ENCODE results near the gene PLEKHG7.
"Not testable (repeated sequence)": the region's sequence is repeated elsewhere in the genome, so short reads cannot be mapped to it uniquely, and the experiment has no call there.

PLEKHG7 gene

DNA sequence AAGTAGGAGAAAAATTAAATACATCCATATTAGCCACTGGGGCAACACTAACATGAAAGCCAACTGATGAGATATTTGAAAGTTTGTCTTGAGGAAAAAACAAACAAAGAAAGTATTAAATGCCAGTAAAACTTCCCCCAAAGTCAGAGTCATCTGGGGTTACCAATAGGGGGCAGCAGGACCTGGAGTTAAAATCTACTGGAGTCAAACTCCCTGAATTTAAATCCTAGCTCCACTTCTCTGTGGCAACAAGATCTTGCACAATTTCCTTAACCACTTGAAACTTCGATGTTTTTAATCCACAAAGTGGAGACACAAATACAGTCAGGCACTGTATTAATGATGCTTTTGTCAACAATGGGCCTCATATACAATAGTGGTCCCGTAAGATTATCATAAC is 14.4 kb downstream of the PLEKHG7 start:
- no peak for DNase-seq

DNA sequence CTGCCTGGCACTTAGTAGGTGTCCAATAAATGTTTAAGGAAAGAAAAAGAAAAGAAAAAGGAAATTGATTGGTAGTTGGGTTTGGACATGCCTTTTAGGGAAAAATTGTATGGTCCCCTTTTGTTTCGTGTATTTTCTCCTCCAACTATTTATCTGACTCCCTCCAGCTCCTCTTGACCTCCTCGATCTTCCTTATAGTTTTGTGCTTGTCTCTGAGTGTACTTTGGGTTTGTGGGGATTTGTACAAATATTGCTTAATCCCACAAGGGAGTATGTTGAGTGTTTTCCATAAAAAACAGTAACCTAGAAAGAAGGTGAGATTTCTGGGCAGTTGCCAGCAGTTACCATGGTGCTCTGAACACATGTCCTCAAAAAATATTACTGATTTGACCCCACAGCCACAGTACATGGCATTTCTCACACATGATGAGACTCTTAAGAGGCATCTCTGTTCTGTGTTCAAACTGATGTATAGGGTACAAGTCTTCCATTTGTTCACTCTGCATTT is 15.7 kb downstream of the PLEKHG7 start:
- no peak for DNase-seq

DNA sequence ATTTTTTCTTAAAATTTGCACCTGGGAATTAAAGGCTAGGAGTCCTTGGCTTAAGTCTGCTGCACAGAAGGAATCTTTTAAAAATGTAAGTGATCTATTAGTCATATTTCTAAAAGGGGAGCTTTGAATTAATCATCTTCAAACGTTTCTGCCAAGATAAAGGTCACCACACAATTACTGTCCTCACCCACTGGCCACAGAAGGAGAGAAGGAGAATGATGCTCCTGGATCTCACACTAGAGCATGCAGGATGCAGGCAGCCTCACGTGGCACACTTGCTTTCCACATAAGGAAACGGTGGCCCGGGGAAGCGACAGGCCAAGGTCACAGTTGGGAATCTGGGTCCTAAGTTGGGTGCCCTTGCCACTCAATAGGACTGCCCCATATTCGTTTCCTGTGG is 16.9 kb downstream of the PLEKHG7 start:
- DNase-seq, result no peak

DNA sequence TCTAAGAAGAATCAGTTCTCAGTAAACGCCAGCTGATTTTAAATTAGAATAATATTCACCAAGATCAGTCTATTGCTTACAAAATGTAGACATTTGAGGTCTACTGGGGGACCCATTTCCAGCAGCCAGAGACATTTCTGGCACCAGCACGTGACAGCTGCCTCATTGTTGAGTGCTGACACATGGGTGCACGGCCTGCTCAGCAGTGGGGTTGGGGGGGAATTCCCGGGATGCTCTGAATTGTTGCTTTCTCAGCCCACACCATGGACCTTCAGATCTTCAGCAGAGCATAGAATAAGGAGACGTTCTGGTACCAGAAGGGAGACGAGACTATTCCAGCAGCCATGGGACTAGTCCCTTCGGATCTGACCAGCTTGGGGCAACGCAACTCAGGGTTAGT is 18.3 kb downstream of the PLEKHG7 start:
- no peak for DNase-seq

DNA sequence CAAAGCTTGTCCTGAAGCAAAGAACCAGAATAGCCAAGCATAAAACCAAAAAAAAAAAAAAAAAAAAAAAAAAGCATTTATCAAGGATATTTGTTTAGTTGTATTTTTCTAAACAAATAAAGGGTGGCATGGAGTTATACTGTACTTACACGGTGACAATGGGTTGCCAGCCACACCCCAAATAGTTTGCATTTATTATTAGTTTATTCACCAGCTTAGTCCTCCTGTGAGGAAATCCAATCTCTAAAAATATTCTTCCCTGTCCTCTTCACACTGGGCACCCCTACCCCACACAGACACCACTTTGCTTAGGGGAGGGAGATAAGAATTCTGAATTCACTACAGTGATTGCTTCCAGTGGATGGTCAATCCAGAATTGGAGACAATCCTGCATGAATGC is 18.9 kb downstream of the PLEKHG7 start:
- no peak for DNase-seq

DNA sequence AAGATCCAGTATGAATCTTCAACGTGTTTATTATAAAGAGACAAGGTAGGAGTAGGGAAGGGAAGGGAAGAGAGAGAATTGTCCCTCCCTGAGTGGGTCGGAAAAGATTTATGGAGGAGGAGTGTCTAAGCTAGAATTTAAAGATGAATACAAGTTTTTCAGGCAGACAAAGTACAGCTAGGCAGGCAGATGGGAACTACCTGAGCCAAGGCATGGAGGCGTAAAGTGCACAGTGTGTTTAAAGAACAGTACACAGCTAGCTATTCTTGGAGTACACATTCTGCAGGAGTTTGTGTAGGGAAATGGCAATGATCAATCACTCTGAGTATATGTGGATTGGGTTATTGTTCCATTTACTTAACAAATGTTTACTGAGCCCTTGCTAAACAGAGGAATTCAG is 20.1 kb downstream of the PLEKHG7 start:
- DNase-seq, result no peak

DNA sequence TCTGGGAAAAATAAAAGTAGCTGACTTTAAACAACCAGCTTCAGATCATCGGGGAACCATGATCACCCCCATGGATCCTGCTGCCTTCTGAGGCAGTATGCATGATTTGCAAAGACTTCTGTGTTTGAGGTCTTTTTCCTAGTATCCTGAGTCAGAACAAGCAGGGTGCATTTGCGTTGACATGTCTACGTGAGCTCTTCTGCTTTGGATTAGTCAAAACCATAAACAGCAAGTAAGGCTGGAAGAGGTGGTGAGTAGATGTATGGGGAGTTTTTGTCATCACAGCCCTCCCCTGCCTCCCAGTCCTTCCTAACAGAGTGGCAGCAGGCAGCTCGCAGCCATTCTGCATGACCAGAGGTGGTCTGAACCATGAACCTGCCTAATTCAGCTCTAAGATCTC is 24.1 kb downstream of the PLEKHG7 start:
- DNase-seq, result no peak

DNA sequence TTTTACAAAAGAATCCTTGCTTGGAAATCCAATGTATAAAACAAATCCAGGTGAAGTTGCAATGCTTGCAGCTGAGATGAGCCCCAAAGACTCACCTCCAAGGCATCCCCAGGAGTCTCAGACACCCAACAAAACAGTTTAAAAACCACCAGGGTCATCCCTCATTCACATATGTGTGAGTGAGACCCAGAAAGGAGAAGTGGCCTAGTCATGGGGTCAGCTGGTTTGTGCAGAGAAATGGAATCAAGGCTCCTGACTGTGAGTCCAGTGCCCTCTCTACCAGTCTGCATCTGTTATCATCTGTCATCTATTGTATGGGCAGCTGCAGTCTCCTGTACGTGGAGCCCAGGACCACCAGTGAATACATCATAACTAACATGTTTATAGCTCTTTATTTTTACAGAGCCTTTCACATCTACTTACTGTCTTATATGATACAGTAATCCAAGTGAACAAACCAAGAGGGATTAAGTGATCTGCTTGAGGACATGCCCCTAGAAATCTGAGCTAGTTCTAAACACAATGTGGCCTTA is 27.1 kb downstream of the PLEKHG7 start:
- DNase-seq, result no peak

DNA sequence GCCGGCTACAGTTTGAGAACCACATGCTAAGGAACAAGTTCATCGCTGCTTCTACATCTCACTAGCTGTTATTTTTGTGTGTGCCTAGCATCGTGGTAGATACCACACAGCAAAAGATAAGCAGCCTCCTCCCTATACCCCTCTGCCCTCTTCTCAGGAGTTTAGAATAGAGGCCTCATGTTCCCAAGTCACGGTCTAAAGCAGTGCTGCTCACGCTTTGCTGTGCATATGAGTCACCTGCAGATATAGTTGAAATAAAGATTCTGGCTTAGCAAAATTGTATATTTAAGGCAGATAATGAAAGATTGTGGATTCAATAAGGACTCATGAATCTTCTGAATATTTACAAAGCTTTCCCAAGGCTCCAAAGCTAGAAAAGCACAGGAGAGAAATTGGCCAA is 28.0 kb downstream of the PLEKHG7 start:
- DNase-seq, result no peak

DNA sequence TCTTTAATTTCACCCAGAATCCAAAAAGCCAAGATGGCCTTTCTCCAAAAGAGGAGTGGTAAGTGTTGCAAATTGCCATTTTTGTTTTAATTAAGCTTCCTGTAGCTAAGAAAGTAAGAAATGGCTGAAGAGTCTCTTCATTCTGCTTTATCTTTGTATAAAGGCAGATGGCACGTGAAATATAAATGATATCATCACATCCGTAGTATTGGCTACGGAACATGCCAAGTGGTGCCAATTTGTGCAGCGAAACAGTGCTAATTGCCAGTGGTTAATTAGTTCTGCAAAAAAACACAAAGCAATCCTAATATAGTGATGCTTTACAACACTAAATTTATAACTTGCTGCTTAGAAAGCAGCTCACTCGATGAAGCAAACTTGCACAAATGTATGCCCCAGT is 29.4 kb downstream of the PLEKHG7 start:
- no peak for DNase-seq

DNA sequence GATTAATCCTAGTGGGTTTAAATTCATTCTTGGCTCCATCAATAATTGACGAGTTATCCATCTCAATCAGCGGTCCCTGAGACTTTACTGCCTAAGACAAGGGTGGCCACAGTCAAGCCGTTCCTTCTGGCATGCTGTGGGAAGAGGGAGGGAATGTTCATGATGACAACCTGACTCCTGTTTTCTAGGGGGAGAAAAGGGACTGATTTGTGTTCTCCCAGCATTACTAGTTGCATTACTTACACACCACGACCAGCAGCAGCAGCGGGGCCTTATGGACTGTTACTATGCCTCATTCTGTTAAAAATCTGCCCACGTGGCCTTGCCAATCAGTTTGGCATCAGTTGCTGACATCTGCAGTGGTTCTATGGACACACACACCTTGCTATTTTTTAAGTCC is 29.9 kb downstream of the PLEKHG7 start:
- no peak for DNase-seq

DNA sequence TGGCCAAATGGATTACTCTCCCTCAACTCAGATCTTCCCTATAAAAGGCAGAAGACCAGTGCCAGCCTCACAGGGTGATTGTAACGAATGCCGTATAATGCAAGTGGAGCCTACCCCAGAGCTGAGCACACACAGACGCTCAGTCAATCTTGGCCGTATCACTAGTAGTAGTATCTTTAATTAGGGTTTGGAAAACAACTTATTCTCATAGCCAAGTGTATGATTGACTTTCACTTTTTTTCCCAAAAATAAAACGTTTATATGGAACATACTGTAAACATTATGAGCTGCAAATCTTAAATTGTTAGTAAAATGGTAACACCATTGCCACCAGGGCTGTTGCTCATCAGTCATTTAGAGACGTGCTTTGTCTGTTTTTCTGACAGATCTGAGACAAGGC is 30.4 kb downstream of the PLEKHG7 start:
- no peak for DNase-seq

DNA sequence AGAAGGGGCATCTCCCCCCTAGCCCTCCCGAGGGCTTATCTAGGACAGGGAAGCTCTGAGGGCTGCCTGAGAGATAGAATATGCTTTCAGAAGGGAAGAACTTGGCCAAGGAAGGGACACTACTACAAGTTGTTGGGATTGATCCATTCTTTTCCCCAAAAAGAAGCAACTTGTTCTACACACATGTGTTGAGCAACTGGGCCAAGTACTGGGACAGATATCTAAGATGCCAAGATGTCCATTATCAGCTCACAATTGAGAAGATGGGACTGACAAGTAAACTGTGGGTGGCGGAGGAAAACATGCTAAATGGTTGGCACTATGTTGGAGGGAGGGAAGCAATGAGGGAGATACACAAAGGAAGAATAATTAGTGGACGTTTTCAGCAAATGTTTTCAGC is 30.9 kb downstream of the PLEKHG7 start:
- DNase-seq, result no peak

DNA sequence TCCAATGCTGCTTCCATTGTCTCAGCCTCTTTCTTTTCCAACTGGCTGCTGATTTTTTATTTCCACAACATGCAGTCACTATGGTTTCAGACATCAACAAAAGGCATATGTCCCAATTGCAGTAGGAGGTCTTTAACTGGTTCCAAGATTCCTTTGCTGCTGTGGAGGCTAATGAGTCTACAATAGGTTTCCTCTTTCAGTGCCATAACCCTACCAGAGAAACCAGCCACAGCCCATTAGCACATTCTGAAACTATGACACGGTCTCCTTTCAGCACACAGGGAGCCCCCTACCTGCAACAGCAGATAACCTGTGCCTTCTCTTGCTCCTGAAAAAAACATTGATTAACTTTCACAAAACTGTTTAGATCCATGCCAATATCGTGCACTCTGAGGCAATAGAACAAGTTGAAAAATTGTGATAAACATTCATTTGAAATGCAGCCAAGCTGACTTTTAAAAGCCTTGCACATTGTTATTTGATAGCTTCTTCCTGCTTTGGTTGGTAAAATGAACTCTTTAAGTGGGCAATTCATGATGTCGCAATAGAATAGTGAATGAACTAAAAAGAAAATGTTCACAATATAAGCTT is 32.4 kb downstream of the PLEKHG7 start:
- DNase-seq, result no peak

DNA sequence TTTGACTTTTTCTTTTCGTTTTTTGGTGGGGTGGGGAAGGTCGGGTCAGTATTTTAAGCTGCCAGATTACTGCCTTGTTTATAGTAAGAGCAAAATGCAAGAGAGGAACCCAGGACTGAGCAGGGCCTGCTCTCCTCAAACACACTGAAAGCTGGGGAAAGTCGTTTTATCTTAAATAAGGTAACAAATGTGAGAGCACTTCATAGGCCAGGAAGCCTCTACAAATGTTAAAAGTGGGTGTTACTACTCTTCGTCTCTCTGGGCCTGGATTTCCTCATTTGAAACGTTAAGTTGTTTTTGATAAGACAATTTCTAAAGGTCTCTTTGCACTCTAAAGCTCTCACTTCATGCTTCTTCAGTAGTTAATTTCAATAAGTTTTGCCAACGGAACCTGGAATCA is 33.8 kb downstream of the PLEKHG7 start:
- DNase-seq, result no peak

DNA sequence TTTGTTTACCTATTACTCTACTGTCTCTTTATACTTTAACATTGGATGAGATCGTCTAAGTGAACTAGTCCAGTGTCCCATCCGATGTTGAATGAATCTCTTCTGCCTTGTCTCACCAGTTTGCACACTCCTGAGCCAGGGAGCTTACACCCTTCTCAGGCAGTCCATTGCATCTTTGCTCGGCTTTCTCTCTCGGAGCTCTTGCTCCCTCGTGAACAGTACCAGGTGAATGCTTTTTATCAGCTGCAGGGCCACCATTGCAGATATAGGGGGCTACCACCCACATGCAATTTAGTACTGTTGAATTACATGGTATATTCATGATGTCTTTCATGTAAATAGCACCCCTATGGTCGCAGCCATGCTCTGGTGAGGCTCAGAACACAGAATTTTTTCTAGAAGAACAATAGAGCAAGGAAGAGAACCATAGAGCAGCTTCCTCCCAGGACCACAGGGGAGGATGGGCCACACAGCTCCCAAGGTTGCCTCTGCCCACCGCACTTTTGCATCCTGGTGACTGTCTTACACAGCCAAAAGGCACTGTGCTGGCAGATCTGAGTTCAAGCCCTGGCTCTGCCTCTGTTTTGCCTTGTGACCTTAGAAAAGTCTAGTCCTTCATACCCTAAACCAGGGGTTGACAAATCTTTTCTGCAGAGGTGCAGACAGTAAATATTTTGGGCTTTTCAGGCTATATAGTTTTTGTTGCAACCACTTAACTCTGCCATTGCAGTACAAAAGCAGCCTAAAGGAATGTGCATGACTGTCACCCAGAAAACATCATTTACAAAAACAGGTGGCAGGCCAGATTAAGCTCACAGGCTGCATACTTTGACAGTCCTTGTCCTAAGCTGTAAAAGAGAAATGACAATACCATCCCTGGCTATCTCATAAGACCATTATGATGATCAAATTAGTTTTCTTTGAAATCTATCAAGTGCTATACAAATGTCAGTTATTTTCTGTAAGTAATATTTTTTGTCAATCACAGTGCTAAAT is 35.4 kb downstream of the PLEKHG7 start:
- DNase-seq, result no peak

DNA sequence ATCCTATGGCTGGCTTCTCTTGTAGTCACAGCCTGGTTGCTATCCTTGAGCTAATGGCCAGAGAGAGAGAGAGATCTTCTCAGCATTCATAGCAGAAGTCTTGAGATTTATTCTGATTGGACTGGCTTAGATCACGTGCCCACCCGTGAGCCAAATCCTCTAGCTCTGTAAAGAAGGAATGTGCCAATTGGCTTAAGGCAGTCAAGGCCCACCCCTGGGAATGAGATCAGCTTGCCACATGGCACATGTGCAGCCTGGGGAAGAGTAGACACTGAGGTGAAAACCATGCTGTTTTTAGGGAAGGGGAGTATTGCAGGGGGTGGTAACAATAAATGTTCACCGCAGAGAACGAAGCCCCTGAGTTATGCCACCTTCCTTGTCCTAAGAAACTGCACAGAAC is 36.3 kb downstream of the PLEKHG7 start:
- DNase-seq, result no peak

DNA sequence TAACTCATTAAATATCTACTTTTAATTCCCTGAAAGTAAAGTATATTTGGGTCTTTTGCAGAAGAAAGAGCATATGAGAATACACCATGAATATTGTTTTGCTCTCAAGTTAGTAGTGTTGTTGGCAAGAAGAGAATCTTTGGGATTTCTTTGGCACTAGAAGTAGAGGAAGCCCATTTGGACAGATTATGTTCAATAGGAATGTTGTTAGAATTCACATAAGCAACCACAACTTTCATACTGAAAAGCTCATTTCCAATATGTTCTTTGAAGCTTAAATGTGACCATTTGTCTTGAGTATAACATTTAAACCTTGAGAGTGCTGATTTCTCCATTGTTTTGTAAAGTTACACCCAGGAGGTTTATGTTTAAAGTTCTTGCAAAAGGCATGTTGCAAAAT is 37.6 kb downstream of the PLEKHG7 start:
- no peak for DNase-seq

DNA sequence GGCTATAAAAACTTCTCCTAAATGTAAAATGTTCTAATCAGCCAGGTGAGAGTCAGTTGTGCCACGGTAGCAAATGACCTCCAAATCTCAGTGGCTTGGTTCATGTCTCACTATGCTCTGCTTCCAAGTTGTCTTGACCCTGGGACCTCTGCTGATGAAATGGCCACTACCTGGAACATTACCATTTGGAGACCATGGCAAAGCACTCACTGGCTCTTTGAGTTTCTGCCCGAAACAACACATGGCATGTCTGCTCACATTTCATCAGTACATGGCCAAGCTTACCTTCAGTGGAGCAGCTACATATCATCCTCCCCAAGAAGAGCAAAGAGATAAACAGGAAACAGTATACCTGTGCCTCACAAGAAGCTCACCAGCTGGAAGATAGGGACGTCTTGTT is 40.2 kb downstream of the PLEKHG7 start:
- DNase-seq, result no peak

DNA sequence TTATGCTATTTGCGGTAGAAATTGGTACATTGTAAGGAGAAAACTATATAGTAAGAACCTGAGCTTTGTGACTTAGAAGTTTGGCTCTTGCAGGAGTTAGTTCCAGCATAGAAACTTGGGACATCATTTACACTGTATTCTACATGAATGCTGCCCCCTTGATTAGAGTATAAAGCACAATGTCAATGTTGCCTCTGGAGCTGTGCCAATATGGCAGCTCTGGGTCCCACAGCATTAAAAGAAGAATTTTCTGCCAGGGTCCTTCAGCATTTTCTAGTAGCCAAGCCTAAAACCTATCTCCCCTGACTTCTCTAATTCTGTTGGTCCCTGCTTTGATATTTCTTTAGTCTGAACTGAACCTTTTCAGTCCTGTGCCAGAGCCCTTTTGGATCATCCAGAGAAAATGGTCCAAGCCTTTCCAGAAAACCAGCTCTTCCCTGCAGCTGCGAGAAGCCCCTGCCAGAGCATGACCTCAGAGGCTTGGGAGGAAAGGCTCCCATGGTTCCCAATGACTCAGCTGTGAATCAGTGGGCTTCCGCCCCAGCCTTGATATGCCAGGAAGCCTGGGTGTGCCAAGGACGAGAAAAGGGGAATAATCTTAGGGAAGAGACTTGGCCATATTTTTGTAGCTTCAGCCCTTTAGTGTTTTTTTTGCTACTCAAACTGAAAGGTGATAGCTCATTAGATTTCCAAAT is 43.2 kb downstream of the PLEKHG7 start:
- DNase-seq, result no peak

DNA sequence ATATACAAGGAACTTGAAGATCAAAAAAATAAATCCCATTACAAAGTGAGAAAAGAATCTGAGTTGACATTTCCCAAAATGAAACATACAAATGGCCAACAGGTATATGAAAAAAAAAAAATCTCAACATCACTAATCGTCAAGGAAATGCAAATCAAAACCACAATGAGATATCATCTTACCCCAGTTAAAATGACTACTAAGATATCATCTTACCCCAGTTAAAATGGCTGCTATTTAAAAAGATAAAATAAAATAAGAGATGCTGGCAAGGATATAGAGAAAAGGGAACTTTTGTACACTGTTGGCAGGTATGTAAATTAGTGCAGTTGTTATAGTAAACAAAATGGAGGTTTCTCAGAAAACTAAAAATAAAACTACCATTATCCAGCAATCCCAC is 44.4 kb downstream of the PLEKHG7 start:
- DNase-seq, result no peak

DNA sequence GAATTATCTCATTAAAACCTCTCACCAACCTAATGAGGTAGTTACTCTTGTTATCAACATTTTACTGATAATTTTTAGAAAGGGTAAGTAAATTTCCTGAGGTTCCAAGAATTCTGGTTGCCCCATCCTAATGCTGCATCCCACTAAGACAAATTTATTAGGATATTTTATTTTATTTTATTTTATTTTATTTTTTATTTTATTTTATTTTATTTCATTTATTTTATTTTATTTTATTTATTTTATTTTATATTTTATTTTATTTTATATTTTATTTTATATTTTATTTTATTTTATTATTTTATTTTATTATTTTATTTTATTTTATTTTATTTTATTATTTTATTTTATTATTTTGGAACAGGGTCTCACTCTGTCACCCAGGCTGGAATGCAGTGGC is 46.9 kb downstream of the PLEKHG7 start:
- DNase-seq, result not testable (repeated sequence)

Measured in activated CD4-positive, alpha-beta T cell treated with anti-CD3 and anti-CD28 coated beads for 1 hour (primary cell).